Adipocyte (in vitro differentiated cells): Measurements from ENCODE around the gene MOB3B.

Experiments used
- DNase-seq: peaks from one replicate; pipeline ENCODE4 v3.0.0-alpha.2; 2015; ENCODE audit warnings: low read depth
- H3K27me3 ChIP-seq: replicated peaks from 2 replicates; pipeline ENCODE4 v1.7.0; 2013; ENCODE audit warnings: mild to moderate bottlenecking, low read length, moderate library complexity; ENCODE audit not compliant: control insufficient read depth, insufficient read depth
- H3K36me3 ChIP-seq: 2 replicates; pipeline ENCODE4 v1.7.0; 2013; ENCODE audit warnings: low read length, mild to moderate bottlenecking, moderate library complexity; ENCODE audit not compliant: control insufficient read depth, insufficient read depth, severe bottlenecking
- H3K4me1 ChIP-seq: 2 replicates; pipeline ENCODE4 v1.7.0; 2013; ENCODE audit warnings: mild to moderate bottlenecking, low read length, moderate library complexity; ENCODE audit not compliant: control insufficient read depth, insufficient read depth
- H3K4me3 ChIP-seq: 2 replicates; pipeline ENCODE4 v1.7.0; 2013; ENCODE audit warnings: mild to moderate bottlenecking, low read length, moderate library complexity
- H3K9ac ChIP-seq: 2 replicates; pipeline ENCODE4 v1.7.0; 2013; ENCODE audit warnings: mild to moderate bottlenecking, low read length, moderate library complexity
- H3K9me3 ChIP-seq: 2 replicates; pipeline ENCODE4 v1.7.0; 2013; ENCODE audit warnings: mild to moderate bottlenecking, low read length, moderate library complexity; ENCODE audit not compliant: control insufficient read depth

The MOB3B gene

GRCh38 chr9:27563738-27564430, 34.3 kb upstream of the MOB3B start:
- no peak for DNase-seq
- H3K4me3 ChIP-seq: no peak overlapping the region
- no peaks in the 10 kb centered on the region for H3K9me3 ChIP-seq
- H3K9ac ChIP-seq: no peak overlapping the region
- H3K27me3 ChIP-seq: no peaks in the 10 kb centered on the region
- H3K36me3 ChIP-seq: peaks cover 33% of the 10 kb centered on the region
- H3K4me1 ChIP-seq: peaks cover 16% of the 10 kb centered on the region

DNA sequence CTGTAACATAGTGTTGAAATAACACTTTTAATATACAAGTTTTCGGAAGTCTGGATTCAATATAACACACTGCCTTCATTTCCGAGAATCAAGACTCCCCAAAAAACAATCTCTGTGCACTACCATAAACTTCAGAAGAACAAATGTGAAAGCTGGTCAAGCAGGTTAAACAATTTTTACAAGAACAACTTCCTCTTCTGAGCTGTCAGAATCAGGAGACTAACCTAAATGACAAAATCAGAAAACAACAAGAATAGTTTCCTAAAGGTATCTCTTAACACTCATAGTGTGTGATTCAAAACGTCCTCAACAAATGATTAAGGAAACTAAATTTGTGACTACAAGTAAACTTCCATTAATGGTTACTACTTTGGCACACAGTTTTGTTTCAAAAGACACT, 32.1 kb upstream of the MOB3B start:
- DNase-seq: no peak
- peaks cover 14% of the 10 kb centered on the region for H3K4me1 ChIP-seq
- H3K27me3 ChIP-seq: no peaks in the 10 kb centered on the region
- H3K9me3 ChIP-seq: no peaks in the 10 kb centered on the region
- H3K9ac ChIP-seq: no peak overlapping the region
- peaks cover 34% of the 10 kb centered on the region for H3K36me3 ChIP-seq
- H3K4me3 ChIP-seq: no peak overlapping the region

- no peaks in the 10 kb centered on the region for H3K9me3 ChIP-seq
- no peak overlapping the region for H3K4me3 ChIP-seq
- peaks cover 2% of the 10 kb centered on the region for H3K4me1 ChIP-seq
- no peaks in the 10 kb centered on the region for H3K27me3 ChIP-seq
- H3K9ac ChIP-seq: no peak overlapping the region
- peaks cover 38% of the 10 kb centered on the region for H3K36me3 ChIP-seq
- no peak for DNase-seq
Measured at GRCh38 chr9:27560457-27560856, 30.8 kb upstream of the MOB3B start.

- H3K27me3 ChIP-seq: no peaks in the 10 kb centered on the region
- no peaks in the 10 kb centered on the region for H3K9me3 ChIP-seq
- H3K36me3 ChIP-seq: peaks cover 51% of the 10 kb centered on the region
- no peak for DNase-seq
- no peak overlapping the region for H3K4me3 ChIP-seq
- H3K4me1 ChIP-seq: no peaks in the 10 kb centered on the region
- H3K9ac ChIP-seq: no peak overlapping the region
Measured at GRCh38 chr9:27558307-27558706, 28.7 kb upstream of the MOB3B start.

DNA sequence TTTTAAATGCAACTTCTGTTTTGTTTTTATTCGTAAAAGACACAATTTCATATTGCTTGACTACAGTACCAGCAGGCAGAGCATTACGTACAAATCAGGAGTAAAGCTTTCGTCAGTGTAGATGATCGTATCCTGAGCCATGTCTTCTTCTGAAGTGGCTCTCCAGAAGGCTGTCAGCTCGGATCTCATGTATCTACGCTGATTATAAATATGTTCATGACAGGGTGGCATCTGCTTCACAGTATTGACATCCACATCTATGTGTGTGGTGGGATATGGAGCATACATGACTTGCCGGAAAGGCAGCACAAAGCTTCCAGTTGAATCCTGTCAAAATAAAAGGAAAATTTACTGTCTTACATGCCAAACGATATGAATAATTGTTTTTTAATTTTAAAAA, 26.9 kb upstream of the MOB3B start:
- Histone ChIP-seq H3K4me3 (no peak overlapping the region), H3K36me3 (peaks cover 43% of the 10 kb centered on the region), H3K9me3 (no peaks in the 10 kb centered on the region), H3K27me3 (no peaks in the 10 kb centered on the region), H3K9ac (no peak overlapping the region), H3K4me1 (no peaks in the 10 kb centered on the region)
- no peak for DNase-seq

GRCh38 chr9:27554712-27555111, 25.1 kb upstream of the MOB3B start:
- H3K9ac ChIP-seq: no peak overlapping the region
- no peak overlapping the region for H3K4me3 ChIP-seq
- peaks cover 30% of the 10 kb centered on the region for H3K36me3 ChIP-seq
- no peak for DNase-seq
- no peaks in the 10 kb centered on the region for H3K4me1 ChIP-seq
- H3K9me3 ChIP-seq: no peaks in the 10 kb centered on the region
- H3K27me3 ChIP-seq: no peaks in the 10 kb centered on the region

- peak; percentile 86 for DNase-seq
- Histone ChIP-seq H3K4me3 (no peak overlapping the region), H3K4me1 (peaks cover 10% of the 10 kb centered on the region), H3K27me3 (no peaks in the 10 kb centered on the region), H3K9ac (no peak overlapping the region), H3K9me3 (no peaks in the 10 kb centered on the region), H3K36me3 (peaks cover 16% of the 10 kb centered on the region)
Measured at GRCh38 chr9:27549196-27549755, 19.7 kb upstream of the MOB3B start.

DNA sequence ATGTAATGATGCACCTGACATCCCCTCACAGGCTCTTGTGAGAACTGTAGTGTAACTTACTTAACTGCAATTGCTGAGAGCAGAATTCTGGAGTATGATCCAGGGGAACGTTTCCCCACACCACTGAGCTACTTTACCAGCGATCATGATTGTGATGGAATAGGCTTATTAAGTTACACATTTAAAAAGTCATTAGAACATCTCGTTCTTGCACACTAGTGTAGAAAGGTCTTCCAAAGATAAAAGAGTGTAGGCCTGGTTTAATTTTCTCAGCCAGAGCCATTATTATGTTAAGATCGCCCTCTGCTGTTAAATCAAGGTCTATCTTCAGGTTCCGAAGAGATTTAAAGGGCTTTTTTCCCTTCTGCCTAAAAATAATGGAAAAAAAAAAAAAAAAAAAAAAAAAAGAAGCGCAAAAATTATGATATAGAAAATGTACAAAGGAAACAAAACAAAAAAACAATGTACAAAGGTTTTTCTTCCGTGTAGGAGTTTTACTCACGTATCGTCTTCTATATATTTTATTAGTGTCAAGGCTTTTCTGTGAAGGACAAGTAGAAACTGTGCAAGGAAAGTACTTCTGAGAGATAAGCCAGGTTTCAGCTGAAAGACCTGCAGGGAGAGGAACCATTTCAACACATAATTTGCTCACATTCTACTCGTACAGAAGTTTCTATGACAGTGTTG, 18.6 kb upstream of the MOB3B start:
- peak; percentile 85 for DNase-seq

DNA sequence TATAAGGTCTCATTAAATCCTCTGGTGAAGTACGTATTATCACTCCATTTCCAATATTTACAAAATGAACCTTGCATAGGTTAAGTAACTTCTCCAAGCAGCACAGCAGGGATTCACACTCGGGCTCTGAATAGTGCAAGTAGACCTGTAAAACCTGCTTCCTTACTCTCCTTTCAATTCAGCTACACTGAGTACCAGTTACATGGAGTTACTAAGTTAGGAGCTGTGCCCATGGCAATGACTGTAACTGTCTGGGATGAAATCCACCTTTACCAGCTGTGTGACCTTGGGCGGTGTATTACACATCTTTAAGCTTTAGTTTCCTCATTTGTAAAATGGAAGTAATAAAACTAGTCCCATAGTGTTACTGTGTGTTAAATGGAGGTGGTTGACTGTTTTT, 15.9 kb upstream of the MOB3B start:
- Histone ChIP-seq H3K36me3 (peaks cover 8% of the 10 kb centered on the region), H3K27me3 (no peaks in the 10 kb centered on the region), H3K4me1 (peaks cover 21% of the 10 kb centered on the region), H3K4me3 (no peak overlapping the region), H3K9ac (no peak overlapping the region), H3K9me3 (no peaks in the 10 kb centered on the region)
- DNase-seq: no peak

More for the DNA sequence above, 18.6 kb upstream of the MOB3B start:
- no peaks in the 10 kb centered on the region for H3K27me3 ChIP-seq
- H3K9ac ChIP-seq: peak overlapping the region; percentile 42
- H3K4me3 ChIP-seq: no peak overlapping the region
- no peaks in the 10 kb centered on the region for H3K9me3 ChIP-seq
- peaks cover 10% of the 10 kb centered on the region for H3K4me1 ChIP-seq
- H3K36me3 ChIP-seq: peaks cover 13% of the 10 kb centered on the region

DNA sequence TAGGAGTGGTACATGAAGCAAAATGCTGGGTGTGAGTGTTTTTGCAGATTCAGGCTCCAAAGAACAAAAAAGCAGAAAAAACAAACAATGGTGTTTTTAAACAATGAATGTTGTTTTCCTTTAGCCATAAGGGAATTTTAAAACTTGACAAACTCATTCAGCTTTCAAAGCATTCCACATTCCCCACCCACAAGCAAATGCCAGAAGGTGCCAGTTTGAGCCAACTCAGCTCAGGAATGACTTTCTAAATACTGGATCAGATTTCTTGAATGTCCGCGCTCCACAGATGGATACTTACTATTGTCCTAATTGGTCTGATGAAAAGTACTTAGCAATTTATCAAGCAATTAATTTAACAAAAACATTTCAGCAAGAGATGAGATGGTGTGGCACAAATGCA, 12.9 kb upstream of the MOB3B start:
- H3K9me3 ChIP-seq: no peaks in the 10 kb centered on the region
- DNase-seq: peak; percentile 65
- H3K9ac ChIP-seq: no peak overlapping the region
- peaks cover 8% of the 10 kb centered on the region for H3K36me3 ChIP-seq
- H3K27me3 ChIP-seq: no peaks in the 10 kb centered on the region
- peaks cover 27% of the 10 kb centered on the region for H3K4me1 ChIP-seq
- no peak overlapping the region for H3K4me3 ChIP-seq

DNA sequence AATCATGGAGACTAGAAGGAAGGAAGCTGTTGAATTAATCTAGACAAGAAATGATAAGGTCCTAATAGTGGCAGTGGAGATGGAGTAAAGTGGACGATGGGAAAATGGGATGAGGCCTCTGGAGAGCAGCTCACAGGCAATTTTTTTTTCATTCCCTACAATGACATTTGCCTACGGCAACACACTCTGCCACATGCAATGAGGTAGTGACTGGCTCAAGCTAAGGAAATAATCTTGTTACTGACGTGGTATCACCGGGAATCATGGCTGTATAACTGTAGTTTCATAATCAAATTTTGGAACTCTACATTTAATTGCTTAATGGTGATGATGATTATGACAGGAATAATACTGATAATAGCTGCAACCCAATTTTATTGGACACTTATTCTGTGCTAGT, 12.1 kb upstream of the MOB3B start:
- H3K36me3 ChIP-seq: peaks cover 8% of the 10 kb centered on the region
- H3K9me3 ChIP-seq: no peaks in the 10 kb centered on the region
- no peaks in the 10 kb centered on the region for H3K27me3 ChIP-seq
- no peak overlapping the region for H3K9ac ChIP-seq
- H3K4me3 ChIP-seq: no peak overlapping the region
- peaks cover 26% of the 10 kb centered on the region for H3K4me1 ChIP-seq
- no peak for DNase-seq
